HG02852 (cell line): ENCODE data around the gene CSN3.
"Not testable (repeated sequence)": the region's sequence is repeated elsewhere in the genome, so short reads cannot be mapped to it uniquely, and the experiment has no call there.

Experiments used
- ATAC-seq: cut with Tn5 transposase; IDR thresholded peaks from one replicate; pipeline ENCODE4 v1.9.1; 2021; ENCODE audit warnings: mild to moderate bottlenecking, moderate library complexity; ENCODE audit not compliant: unreplicated experiment

CSN3 gene, protein sequence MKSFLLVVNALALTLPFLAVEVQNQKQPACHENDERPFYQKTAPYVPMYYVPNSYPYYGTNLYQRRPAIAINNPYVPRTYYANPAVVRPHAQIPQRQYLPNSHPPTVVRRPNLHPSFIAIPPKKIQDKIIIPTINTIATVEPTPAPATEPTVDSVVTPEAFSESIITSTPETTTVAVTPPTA

GRCh38 chr4:70242297-70242696 lies at the start of gene CSN3:
Gene CSN3 (plus strand): TSS chr4:70242597. CDS start chr4:70244820, 2,223 bp downstream.
- not testable (repeated sequence) for ATAC-seq

DNA sequence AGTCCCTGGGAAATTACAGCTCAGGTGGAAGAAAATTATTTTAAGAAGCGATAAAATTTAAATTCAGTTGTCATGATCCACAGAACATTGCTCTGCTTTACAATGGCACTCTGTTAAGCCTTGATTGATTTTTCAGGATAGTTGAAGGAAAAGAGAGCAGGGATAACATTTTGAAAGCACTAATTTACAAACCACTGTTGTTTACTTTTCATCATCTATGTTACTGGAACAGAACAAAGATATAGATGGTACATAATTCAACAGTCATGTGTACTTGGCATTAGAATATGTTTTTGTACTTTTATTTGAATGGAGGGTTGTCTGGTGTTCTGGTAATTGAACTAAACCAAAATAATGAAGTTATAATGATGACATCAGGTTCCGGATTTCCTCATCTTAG lies 49.5 kb upstream of the CSN3 start:
- ATAC-seq: no peak

GRCh38 chr4:70195425-70195824 lies 47.0 kb upstream of the CSN3 start, which contains the start of gene ODAM:
Gene ODAM (plus strand): TSS chr4:70195725. CDS start chr4:70196544, 819 bp downstream.
- ATAC-seq: no peak

DNA sequence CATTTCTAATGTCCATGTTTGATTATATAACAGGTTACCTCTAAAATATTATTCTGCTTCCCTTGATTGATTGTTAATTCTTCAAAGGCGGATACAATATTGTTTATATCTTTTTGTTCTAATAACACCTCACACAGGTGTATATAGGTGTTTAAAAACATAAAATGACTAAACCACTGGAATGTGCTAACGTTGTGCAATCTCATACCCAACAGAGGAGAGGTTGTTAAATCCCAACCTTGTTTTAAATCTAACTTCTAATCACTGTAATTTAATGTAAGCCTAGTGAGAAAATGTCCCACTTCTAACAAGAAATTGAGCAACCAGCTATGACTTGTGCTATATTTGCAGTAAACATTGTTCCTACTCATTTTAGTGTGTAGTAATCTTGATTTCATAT lies 45.5 kb upstream of the CSN3 start:
- ATAC-seq: no peak

DNA sequence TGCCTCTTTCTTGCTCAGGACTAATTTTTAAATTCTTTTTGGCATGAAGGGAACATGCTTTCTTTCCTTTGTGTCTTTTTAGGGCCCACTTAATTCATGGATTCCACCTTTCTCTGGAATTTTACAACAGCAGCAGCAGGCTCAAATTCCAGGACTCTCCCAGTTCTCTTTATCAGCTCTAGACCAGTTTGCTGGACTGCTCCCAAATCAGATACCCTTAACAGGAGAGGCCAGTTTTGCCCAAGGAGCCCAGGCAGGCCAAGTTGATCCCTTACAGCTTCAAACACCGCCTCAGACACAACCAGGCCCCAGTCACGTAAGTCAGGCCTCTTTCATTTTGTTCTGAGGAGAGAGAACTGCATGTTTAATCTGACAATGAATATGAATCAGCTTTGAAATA lies 44.6 kb upstream of the CSN3 start:
- no peak for ATAC-seq

DNA sequence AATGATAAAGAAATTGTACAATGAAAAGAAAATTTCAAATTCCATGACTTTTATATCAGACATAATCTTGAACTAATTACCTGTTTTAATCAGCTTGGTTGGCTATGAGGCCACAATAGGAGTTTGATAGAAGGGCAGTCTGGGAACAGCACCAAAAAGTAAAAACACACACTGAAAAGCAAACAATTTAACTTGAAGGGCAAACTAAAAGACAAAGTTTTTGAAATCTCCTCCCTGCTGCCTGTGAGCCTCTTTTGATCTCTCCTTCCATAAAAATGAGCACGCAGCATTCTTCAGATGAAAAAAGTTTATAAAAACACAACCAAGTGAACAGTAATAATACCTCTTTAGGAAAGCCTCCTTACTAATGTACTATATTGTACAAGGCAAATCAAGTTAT lies 38.8 kb upstream of the CSN3 start:
- no peak for ATAC-seq

DNA sequence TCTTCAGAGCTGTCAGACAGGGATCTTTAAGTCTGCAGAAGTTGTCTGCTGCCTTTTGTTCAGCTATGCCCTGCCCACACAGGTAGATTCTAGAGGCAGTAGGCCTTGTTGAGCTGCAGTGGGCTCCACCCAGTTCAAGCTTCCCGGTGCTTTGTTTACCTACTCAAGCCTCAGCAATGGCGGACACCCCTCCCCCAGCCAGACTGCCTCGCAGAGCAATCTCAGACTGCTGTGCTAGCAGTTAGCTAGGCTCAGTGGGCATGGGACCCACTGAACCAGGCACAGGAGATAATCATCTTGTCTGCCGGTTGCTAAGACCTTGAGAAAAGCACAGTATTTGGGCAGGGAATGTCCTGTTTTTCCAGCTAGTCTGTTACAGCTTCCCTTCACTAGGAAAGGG lies 29.6 kb upstream of the CSN3 start:
- ATAC-seq: not testable (repeated sequence)

- not testable (repeated sequence) for ATAC-seq
Measured at GRCh38 chr4:70216109-70216508, 26.3 kb upstream of the CSN3 start.

DNA sequence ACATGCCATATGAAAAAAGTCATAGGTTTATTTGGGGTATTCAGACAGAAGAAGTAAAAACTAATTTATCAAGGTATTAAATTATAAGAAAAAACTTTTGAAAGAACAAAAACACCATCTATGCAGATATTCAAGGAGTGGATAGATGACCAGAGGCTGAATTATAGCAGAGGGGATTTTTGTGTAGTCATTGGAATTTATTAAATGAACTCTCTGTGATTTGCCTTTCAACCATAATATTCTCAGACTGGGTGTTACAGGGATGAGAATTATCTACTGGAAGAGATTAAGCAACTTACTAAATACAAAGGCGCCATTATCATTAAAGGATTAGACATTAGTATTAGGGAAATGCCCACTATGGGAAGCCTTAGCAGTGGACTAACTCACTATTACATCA lies 25.8 kb upstream of the CSN3 start:
- ATAC-seq: not testable (repeated sequence)

GRCh38 chr4:70221389-70221788 lies 21.0 kb upstream of the CSN3 start:
- ATAC-seq: not testable (repeated sequence)

GRCh38 chr4:70221818-70222217 lies 20.6 kb upstream of the CSN3 start:
- ATAC-seq: not testable (repeated sequence)

GRCh38 chr4:70225824-70226223 lies 16.6 kb upstream of the CSN3 start, which contains the start of gene FDCSP:
Gene FDCSP (plus strand): TSS chr4:70226124. CDS start chr4:70231195, 5,071 bp downstream.
- ATAC-seq: no peak

DNA sequence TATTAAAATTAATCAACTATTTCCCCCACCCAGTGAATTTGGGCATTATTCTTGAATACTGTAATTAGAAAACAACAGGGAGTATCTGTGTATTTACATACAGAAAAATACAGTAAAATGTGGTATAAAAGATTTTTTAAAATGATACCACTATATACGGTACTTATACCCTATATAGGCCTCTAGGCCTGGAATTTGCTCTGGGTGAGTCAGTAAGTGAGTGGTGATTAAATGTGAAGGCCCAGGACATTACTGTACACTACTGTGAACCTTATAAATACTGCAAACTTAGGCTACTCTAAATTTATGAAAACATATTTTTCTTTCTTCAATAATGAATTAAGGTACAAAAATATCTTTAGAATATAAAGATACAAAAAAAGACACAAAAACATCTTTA lies 6.3 kb upstream of the CSN3 start:
- no peak for ATAC-seq

DNA sequence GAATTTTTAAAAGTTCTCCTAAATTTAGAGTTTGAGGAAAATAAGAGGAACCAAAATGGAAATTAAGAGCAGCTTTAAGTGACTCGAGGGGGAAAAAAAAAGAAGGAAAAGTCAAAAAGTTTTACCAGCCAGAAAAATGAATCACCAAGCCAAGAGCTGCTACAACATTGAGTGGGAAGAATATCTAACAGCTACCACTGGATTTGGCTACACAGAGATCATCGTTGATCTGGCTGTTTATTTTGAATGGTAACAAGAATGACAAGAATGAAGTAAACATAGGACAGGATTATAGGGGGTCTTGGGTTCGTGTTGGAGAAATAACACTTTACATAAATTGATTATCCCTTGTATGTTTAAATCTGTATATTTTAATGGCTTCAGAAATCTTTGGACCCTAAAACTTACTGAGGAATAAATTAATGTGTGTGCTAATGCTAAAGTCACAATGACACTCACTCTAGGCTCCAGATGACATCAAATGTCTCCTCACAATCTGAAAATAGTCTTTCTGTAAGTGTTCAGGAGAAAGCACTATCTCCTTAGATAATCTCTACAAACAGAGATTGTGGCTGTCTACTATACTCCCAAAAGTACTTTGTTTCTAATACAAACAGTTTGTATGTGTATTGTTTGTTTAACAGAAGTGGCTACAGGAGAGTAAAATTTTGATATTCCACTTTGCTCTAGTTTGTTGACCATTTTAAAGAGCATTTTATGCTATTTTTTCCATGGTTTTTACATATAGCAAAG lies 3.1 kb upstream of the CSN3 start:
- ATAC-seq: no peak

- no peak for ATAC-seq
Measured at GRCh38 chr4:70239884-70240591, 2.4 kb upstream of the CSN3 start.

GRCh38 chr4:70243091-70243490 lies 694 bp downstream of the CSN3 start:
- no peak for ATAC-seq

DNA sequence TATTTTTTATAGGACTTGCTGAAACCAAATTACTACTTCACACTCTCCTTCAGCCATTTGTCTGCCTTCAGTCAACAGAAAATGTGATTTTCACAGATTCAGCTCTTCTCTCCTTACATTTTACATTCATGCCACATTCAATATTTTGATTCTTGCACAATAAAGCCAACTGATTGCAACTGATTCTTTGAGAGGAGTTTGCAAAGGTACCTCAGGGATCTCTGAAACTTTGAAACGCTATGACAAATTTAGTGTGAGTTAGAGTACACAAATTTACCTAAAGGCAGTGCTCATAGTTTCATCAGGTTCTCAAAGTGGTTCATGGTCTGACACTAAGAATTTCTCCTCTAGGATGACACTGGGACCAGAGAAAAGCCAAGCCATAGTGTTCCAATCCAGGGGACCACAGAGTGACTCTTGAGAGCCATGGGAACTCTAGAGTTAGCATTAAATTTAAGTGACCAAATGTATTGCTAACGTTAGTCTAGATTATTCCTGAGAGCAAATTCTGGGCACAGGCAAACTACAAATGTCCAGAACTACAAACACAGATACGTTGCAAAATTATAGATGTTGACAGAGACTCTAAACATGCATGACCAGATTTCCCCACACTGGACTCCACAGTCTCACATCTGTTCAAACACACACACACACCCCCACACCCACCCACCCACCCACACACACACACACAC lies 9.0 kb downstream of the CSN3 start:
- ATAC-seq: no peak

DNA sequence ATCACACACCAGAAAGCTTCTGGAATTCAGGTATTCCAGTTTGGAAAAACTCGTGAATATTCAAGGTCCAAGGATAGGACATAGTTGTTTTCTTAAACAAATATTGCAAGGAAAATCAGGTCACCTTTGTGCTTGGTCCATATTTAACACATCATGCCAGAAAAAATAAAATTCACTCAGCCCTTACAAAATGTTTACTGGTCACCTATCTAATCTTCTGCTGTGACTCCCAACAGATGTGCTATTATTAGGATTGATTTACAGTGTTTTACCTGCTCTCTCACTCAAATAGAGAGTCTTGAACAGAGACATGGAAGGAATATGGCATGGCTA lies 9.5 kb downstream of the CSN3 start:
- no peak for ATAC-seq

DNA sequence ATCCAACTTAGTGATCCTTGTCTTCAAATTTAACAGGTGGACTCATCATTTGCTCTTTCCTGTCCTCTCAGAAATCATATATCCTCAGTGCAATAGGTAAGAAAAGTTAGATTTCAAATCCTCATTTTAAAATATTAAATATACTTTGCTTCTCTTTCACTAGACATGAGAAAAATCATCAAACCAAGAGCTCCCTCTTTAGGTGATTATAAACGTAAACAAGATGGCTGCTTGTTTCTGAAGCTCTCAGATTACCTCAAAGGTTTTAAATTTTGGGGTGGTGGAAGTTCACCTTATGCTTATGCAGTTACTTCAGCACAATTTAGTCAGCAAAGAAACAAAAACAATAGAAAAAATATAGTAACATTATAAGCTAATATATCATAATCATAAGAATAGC lies 27.3 kb downstream of the CSN3 start:
- no peak for ATAC-seq

DNA sequence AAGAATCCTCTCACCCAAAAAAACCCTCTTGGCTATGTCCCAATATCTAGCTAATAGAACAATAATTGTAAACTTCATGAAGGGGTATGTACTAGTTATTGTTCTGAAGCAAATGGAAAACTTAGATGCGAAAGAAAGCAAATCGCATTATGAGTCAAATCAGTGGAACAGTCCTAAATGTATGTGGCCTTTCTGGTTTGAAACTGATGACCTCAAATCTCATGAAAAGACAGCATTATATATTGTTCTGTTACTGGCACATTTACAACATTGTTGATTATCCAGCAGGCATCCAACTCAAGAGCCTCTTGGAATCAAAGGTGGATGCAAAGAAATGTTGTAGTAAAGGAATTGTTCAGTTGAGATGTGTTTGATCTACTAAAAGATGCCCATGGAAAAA lies 34.7 kb downstream of the CSN3 start:
- ATAC-seq: no peak

- no peak for ATAC-seq
Measured at GRCh38 chr4:70280567-70280966, 38.2 kb downstream of the CSN3 start.
